ENCODE results near the gene PCBP4. TPM values are rescaled to one million over a fixed set of nuclear protein-coding genes. Genes with fewer than 3 reads are reported as not detected.

PCBP4 gene
- total RNA-seq, 1 experiment from 2014 or later: 48.8 TPM

- ChIA-PET CTCF (no interaction called here), RAD21 (ENCODE audit: low non-redundant PET in 1 of 2, low total read pairs in 2 of 2, uncharacterized antibody in 2 of 2, unreplicated experiment in 2 of 2) (no interaction called here), POLR2A (no interaction called here)
- no peak for ATAC-seq
- Histone ChIP-seq H3K4me1 (ENCODE audit: control insufficient read depth in 1 of 2, insufficient read depth in 2 of 2, low read length in 2 of 2) (no peaks in the 10 kb centered on the region), H3K36me3 (ENCODE audit: control insufficient read depth in 1 of 2, insufficient read depth in 2 of 2, low read length in 2 of 2) (no peaks in the 10 kb centered on the region), H3K4me3 (replicated peaks in 1 of 2; ENCODE audit: low read depth in 1 of 2, low read length in 2 of 2) (no peak overlapping the region), H3K27me3 (ENCODE audit: insufficient read depth, low read length) (no peaks in the 10 kb centered on the region), H3K4me2 (ENCODE audit: low read length) (no peak overlapping the region), H3K9me2 (ENCODE audit: insufficient read depth) (no peaks in the 10 kb centered on the region), H3K9me3 (ENCODE audit: control insufficient read depth in 1 of 2, insufficient read depth in 1 of 2, low read depth in 1 of 2, low read length in 2 of 2) (no peaks in the 10 kb centered on the region), H3K79me2 (ENCODE audit: insufficient read depth, low read length) (no peaks in the 10 kb centered on the region), H2AFZ (ENCODE audit: low read depth, low read length, poor library complexity, severe bottlenecking) (no peak overlapping the region), H3K27ac (ENCODE audit: low read depth, low read length) (no peak overlapping the region), H4K20me1 (ENCODE audit: insufficient read depth) (no peaks in the 10 kb centered on the region), H3K9ac (ENCODE audit: low read length) (no peak overlapping the region)
- DNase-seq (ENCODE audit: low read depth, low spot score): no peak
- BruUV-seq (replicated peaks): no TSS peak
- intact Hi-C loops (cut with micrococcal nuclease): no loop called here
- TF ChIP-seq JUND (IDR thresholded peaks at IDR 0.05) (no peak), ZFX (IDR thresholded peaks at IDR 0.05) (no peak), REST (IDR thresholded peaks at IDR 0.05; ENCODE audit: low read depth) (no peak)
Measured at GRCh38 chr3:51916418-51916817, 50.8 kb downstream of the PCBP4 start.

- ChIA-PET CTCF (no interaction called here), RAD21 (ENCODE audit: low non-redundant PET in 1 of 2, low total read pairs in 2 of 2, uncharacterized antibody in 2 of 2, unreplicated experiment in 2 of 2) (no interaction called here), POLR2A (interaction anchor here (0.6 kb wide), 1 partner anchor 19 kb away, joined by 6 read pairs; no protein-coding TSS in a partner anchor)
- Histone ChIP-seq H3K9me3 (ENCODE audit: control insufficient read depth in 1 of 2, insufficient read depth in 1 of 2, low read depth in 1 of 2, low read length in 2 of 2) (peaks cover 3 to 8% of the 10 kb centered on the region in 2 experiments; a peak in 1 of 4 replicates), H3K4me2 (ENCODE audit: low read length) (no peak overlapping the region), H3K79me2 (ENCODE audit: insufficient read depth, low read length) (no peaks in the 10 kb centered on the region), H3K27ac (ENCODE audit: low read depth, low read length) (no peak overlapping the region), H3K9ac (ENCODE audit: low read length) (no peak overlapping the region), H3K36me3 (ENCODE audit: control insufficient read depth in 1 of 2, insufficient read depth in 2 of 2, low read length in 2 of 2) (no peaks in the 10 kb centered on the region), H3K4me1 (ENCODE audit: control insufficient read depth in 1 of 2, insufficient read depth in 2 of 2, low read length in 2 of 2) (peaks cover 0 to 6% of the 10 kb centered on the region in 2 experiments; a peak in 2 of 4 replicates), H2AFZ (ENCODE audit: low read depth, low read length, poor library complexity, severe bottlenecking) (no peak overlapping the region), H3K4me3 (replicated peaks in 1 of 2; ENCODE audit: low read depth in 1 of 2, low read length in 2 of 2) (no peak overlapping the region), H4K20me1 (ENCODE audit: insufficient read depth) (no peaks in the 10 kb centered on the region), H3K27me3 (ENCODE audit: insufficient read depth, low read length) (no peaks in the 10 kb centered on the region), H3K9me2 (ENCODE audit: insufficient read depth) (no peaks in the 10 kb centered on the region)
- ATAC-seq (no peak), DNase-seq (ENCODE audit: low read depth, low spot score) (no peak)
- BruUV-seq (replicated peaks): no TSS peak
- TF ChIP-seq CEBPB (IDR thresholded peaks at IDR 0.05; ENCODE audit: low read depth): no peak
- no peak for TF ChIP-seq ZNF274 (IDR thresholded peaks at IDR 0.05; ENCODE audit: low read depth, low read length)
- TF ChIP-seq ZFX (IDR thresholded peaks at IDR 0.05): no peak
- no peak for TF ChIP-seq MAX (IDR thresholded peaks at IDR 0.05)
- TF ChIP-seq EZH2phosphoT487 (IDR thresholded peaks at IDR 0.05; ENCODE audit: borderline replicate concordance): no peak
- no peak for TF ChIP-seq EZH2 (IDR thresholded peaks at IDR 0.05)
- no peak for TF ChIP-seq ELF1 (IDR thresholded peaks at IDR 0.05; ENCODE audit: borderline replicate concordance, low read depth)
- no peak for TF ChIP-seq TCF7L2 (IDR thresholded peaks at IDR 0.05; ENCODE audit: borderline replicate concordance, extremely low read depth, insufficient read depth, insufficient read length)
- TF ChIP-seq SP1 (IDR thresholded peaks at IDR 0.05; ENCODE audit: low read depth): no peak
- TF ChIP-seq ATF3 (IDR thresholded peaks at IDR 0.05): no peak
- intact Hi-C loops (cut with micrococcal nuclease): no loop called here
Measured at GRCh38 chr3:51908026-51908425, 59.2 kb downstream of the PCBP4 start.
